Measurements from ENCODE around the gene RAB14.

RAB14 gene

DNA sequence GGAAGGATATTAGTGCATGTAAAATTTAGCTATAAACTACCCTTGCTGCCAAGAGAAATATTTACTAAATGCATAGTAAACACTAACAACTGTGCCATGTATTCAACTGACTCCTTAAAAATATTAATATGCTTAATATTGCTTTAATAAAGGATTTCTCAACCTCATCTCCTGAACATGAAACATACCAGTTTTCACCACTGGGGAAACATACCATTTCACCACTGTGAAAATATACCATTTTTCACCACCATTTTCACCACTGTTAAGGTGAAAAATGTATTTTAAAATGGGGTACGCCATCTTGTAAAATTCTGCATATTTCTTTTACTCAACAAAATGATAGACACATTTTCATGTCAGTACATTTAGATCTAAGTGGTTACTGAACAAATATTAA lies 4.5 kb downstream of the RAB14 start:
- no peak overlapping the region for H3K4me3 ChIP-seq (ENCODE audit: low read depth, low read length)
- DNase-seq (ENCODE audit: low read depth) = no peak
- in situ Hi-C loops (cut with HindIII; ENCODE audit: low sequenced_read_pairs) = no loop called here
- TF ChIP-seq, protein P1, sequence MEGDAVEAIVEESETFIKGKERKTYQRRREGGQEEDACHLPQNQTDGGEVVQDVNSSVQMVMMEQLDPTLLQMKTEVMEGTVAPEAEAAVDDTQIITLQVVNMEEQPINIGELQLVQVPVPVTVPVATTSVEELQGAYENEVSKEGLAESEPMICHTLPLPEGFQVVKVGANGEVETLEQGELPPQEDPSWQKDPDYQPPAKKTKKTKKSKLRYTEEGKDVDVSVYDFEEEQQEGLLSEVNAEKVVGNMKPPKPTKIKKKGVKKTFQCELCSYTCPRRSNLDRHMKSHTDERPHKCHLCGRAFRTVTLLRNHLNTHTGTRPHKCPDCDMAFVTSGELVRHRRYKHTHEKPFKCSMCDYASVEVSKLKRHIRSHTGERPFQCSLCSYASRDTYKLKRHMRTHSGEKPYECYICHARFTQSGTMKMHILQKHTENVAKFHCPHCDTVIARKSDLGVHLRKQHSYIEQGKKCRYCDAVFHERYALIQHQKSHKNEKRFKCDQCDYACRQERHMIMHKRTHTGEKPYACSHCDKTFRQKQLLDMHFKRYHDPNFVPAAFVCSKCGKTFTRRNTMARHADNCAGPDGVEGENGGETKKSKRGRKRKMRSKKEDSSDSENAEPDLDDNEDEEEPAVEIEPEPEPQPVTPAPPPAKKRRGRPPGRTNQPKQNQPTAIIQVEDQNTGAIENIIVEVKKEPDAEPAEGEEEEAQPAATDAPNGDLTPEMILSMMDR (IDR thresholded peaks at IDR 0.05; ENCODE audit: low read depth, low read length, missing control alignments) = no peak

DNA sequence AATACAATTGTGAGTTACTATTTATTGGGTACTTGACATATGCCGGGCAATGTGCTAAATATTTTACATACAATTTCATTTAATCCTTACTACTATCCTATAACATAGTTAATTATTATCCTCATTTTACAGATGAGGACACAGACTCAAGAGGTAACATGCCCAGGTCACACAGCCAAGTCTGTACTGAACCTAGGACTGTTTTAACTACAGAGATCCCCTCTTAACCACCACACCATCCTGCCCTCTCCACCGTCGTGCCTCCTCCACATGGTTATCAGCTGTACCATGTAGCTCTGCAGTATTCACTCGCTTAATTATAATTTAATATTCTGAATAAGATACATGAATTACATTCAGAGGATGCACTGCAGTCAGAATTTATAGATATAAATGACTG lies 5.3 kb downstream of the RAB14 start:
- in situ Hi-C loops (cut with HindIII; ENCODE audit: low sequenced_read_pairs) = no loop called here

DNA sequence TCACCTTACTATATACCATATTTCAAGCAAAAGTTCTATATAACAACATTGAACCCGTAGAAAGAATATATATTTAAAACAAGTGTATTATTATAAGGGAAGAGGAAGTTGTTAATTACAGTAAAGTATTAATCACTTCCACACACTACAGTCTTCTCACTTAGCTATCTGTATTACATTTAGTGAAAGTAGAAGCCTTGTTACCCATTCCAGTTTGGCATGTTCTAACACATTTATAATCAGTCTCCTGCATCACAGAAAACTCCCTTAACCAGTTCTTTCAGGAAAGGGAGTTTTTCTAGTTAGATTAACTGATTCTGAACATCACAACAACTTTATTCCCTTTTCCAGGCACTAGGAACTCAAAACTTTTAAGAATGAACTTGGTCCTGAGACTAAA lies 6.9 kb downstream of the RAB14 start:
- TF ChIP-seq, protein P1 (IDR thresholded peaks at IDR 0.05; ENCODE audit: low read depth, low read length, missing control alignments) = no peak
- DNase-seq (ENCODE audit: low read depth) = no peak
- H3K4me3 ChIP-seq (ENCODE audit: low read depth, low read length) = no peak overlapping the region
- in situ Hi-C loops (cut with HindIII; ENCODE audit: low sequenced_read_pairs) = no loop called here

More for the DNA sequence above, 5.3 kb downstream of the RAB14 start:
- no peak for DNase-seq (ENCODE audit: low read depth)
- no peak overlapping the region for H3K4me3 ChIP-seq (ENCODE audit: low read depth, low read length)
- TF ChIP-seq, protein P1 (IDR thresholded peaks at IDR 0.05; ENCODE audit: low read depth, low read length, missing control alignments) = no peak

DNA sequence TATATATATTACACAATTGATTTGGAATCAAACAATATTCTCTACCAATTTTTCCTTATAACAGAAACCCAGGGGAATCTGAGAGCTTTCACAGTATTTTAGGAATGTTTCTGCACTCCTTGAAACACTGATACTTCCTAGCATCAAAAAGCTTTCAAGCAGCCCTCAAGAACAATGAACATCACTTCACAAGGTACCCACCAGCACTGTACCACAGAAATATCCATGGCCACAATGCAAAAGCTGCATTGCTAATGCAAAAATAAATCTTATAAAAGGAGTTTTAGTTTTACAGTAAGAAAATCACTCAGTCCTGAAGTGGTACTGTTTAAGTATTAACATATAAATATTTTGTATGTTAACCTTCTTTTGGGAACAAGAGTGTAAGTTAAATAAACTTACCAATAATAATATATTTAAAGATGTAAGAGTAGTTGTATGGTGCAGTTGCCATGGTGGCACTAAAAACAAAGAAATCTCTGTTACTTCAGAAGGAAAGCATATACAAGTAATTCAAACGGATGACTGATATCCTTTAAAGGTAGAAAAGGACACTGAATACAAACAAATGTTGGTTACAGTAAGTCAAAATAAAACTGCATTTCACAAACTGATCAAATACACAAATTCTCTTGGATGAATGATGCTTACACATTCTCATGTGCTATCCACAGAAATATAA lies 8.6 kb downstream of the RAB14 start:
- TF ChIP-seq, protein P1 (IDR thresholded peaks at IDR 0.05; ENCODE audit: low read depth, low read length, missing control alignments) = no peak
- no peak for DNase-seq (ENCODE audit: low read depth)
- H3K4me3 ChIP-seq (ENCODE audit: low read depth, low read length) = no peak overlapping the region
- in situ Hi-C loops (cut with HindIII; ENCODE audit: low sequenced_read_pairs) = no loop called here

DNA sequence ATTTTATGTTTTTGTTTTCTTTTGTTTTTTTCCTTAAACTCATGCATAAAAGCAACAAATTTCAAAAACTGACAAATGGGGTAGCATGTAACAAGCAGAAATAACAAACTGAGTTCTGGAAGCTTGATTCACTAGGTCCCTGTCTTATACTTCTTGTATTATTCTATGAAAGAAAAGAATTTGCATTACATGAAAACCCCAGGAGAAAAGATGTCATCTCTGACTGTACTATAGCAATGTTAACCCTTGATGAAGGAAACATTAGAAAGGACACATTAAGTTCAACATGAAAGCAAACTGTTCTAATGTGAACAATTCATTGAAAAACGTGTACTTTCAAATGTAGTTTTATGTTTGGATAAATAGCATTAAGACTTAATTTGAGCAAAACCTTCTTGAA lies 9.2 kb downstream of the RAB14 start:
- DNase-seq (ENCODE audit: low read depth) = no peak
- TF ChIP-seq, protein P1 (IDR thresholded peaks at IDR 0.05; ENCODE audit: low read depth, low read length, missing control alignments) = no peak
- H3K4me3 ChIP-seq (ENCODE audit: low read depth, low read length) = no peak overlapping the region
- in situ Hi-C loops (cut with HindIII; ENCODE audit: low sequenced_read_pairs) = no loop called here

DNA sequence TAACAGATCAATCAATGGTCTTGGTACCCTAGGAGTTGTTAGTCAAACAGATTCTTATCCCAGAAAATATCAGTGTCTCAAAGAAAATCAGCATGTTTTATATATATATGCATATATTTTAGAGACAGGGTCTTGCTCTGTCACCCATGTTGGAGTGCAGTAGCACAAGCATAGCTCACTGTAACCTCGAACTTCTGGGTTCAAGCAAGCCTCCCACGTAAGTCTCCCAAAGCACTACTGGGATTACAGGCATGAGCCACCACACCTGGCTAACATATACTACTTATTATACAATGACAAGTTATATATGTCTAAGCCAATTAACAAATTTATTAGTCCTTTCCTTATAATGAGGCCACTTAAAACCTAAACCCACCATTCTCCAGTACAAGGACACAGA lies 10.4 kb downstream of the RAB14 start:
- in situ Hi-C loops (cut with HindIII; ENCODE audit: low sequenced_read_pairs) = no loop called here
- no peak for DNase-seq (ENCODE audit: low read depth)
- TF ChIP-seq, protein P1 (IDR thresholded peaks at IDR 0.05; ENCODE audit: low read depth, low read length, missing control alignments) = no peak
- H3K4me3 ChIP-seq (ENCODE audit: low read depth, low read length) = no peak overlapping the region
